CD1c-positive myeloid dendritic cell (primary cell): ENCODE measurements around the gene FOXC2.
"Not testable (repeated sequence)": the region's sequence is repeated elsewhere in the genome, so short reads cannot be mapped to it uniquely, and the experiment has no call there.

Experiments used
- DNase-seq: peaks from one replicate; pipeline ENCODE4 v3.0.0-alpha.2; 2016; ENCODE audit errors: extremely low spot score

The FOXC2 gene

DNA sequence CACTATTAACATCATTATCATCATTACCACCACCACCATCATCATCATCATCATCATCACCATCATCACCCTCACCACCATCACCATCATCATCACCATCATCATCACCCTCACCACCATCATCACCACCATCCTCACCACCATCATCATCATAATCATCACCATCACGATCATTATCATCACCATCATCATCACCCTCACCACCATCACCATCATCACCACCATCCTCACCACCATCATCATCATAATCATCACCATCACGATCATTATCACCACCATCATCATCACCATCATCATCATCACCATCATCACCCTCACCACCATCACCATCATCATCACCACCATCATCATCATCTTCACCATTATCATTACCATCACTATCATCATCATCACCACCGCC is 21.3 kb downstream of the FOXC2 start:
- not testable (repeated sequence) for DNase-seq

DNA sequence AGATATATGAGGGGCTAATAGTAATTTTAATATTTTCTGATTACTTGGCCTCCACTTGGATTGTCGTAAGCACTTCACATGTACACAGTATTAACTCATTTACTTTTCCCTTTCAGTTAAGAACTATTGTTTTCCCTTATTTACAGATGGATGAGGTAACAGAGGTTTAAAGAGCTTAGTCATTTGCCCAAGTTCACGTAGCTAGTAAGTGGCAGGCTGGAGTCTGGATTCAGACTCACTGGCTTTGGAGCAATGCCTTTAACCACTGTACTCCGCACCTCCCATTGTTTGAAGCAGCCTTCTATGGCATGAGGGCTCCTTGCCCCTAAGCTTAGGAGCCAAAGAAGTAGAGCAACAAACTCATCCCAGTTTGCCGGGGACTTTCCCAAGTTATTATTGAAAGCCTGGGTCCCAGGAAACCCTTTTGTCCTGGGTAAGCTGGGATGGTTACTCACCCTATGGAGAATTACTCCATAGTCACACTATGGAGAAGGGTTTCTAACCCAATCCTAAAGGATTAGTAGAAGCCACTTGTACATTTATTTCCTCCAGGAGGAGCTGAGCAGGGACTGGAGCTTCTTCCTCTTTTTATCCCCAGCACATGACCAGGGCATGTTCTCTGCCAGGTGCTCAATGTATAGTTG is 24.0 kb downstream of the FOXC2 start:
- DNase-seq = no peak

DNA sequence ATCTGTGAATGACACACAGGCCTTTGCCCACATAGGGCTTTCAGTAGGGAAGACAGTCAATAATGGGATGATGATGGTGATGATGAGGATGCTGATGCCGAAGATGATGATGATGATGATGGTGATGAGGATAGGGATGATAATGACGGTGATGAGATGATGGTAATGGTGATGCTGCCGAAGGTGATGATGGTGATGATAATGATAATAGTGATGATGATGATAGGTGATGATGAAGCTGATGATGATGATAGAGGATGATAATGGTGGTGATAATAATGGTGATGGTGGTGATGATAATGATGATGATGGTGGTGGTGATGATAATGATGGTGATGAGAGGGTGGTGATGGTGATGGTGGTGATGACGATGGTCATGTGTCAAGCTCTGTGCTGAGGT is 24.6 kb downstream of the FOXC2 start:
- DNase-seq = no peak

DNA sequence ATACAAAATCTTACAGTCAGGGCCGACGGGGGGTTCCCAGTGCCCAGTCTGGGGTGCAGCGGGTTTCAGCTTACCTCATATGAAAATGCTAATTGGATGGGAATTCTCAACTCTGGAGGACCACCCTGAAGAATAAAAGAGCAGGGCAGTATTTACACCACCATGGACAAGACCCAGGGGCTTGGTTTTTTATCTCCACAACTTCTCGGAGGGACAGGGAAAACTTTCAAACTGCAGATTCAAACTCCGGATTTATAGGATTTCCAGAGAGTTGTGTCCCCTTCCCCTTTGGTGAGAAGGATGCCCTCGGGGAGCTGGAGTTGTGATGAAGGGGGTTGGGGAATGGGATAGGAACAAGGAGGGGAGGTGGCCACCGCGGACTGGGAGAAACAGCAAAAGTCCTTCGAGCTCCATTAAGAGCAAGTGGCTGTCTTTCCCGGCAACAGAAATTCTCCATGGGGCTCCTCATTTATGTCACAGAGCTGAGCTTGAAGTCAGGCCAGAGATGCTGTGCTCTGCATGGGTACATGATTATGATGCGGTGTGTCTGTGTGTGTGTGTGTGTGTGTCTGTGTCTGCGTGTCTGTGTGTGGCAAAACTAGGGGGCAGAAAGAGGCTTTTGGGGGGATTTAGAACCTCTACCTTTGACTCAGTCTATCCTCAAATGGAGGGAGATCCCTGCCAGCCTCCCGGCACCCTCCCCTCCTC is 27.4 kb downstream of the FOXC2 start:
- no peak for DNase-seq

DNA sequence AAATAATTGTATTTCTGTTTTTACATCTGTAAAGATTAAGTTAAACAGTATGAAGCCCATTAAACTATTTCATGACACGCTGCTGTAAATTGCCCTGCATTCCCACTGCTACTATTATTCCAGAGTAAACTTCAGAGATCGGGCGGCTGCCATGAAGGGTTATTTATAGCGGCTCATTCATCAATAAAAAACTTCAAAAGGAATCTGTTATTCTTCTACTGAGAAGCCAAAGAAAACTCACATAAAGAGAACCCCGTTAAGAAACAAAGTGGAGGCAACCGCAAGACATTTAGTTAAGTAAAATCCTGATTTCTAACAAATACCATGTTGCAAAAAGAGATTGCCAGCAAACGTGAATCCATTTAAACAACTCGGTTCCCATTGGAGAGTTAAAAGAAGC is 28.1 kb downstream of the FOXC2 start:
- DNase-seq = no peak

DNA sequence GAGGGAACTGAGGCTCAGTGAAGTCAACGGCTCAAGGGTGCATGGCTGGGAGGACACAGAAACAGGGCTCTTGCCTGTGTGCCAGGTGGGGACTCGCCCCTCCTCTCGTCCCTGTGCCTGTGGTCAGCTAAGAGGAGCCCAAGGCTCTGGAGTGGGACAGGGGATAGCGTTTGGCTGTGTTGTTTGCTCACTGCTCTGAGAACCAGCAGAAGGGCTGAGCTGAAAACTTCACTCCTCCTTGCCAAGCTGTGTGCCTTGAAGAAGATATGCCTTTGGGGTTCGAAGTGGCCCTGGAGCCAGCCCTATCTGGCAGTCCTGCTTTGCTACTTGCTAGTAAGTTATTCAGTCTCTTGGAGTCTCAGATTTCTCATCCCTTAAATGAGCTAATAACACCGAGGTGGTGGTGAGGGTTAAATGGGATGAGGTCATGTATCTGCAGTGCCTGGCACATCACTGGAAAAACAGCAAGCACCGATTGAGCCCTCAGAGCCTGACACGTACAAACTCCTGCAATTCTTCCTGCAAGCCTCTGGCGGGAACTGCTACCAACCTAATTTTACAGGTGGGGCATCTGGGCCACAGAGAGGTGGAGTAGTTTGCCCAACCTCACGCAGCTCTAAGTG is 29.5 kb downstream of the FOXC2 start:
- DNase-seq = no peak

DNA sequence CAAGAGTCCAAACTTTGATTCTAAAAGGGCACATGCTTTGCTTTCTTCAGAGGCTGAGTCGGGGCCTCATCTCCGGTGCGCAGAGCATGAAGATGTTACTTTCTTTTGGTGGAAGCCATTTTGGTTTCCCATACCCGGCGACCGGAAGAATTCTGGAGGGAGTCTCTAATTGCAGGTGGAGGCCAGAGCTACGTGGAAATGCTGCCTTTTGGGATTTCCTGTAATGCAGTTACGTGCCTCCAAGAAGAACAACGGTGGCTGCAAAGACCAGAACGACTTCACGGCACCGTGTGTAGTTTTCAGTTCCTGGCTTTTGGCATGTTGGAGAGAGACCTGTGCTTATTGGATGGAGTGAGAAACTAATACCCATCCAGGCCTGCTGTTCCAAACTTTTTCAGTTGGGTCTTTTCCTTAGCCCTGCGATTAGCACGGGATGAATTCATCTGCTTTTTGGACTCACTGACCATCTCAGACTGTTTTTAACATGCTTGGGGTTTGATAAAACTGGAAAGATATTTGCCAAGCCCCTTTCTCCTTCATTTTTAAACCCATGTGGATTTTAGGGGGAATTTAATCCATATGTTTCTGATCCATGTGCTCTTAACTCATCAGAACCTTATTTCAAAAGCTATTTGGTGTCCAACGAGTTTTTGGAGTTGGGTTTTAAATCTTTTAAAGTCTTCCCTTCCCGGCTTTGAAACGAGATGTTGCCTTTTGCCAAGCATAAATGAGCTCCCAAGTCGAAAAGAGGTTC is 30.7 kb downstream of the FOXC2 start:
- no peak for DNase-seq

DNA sequence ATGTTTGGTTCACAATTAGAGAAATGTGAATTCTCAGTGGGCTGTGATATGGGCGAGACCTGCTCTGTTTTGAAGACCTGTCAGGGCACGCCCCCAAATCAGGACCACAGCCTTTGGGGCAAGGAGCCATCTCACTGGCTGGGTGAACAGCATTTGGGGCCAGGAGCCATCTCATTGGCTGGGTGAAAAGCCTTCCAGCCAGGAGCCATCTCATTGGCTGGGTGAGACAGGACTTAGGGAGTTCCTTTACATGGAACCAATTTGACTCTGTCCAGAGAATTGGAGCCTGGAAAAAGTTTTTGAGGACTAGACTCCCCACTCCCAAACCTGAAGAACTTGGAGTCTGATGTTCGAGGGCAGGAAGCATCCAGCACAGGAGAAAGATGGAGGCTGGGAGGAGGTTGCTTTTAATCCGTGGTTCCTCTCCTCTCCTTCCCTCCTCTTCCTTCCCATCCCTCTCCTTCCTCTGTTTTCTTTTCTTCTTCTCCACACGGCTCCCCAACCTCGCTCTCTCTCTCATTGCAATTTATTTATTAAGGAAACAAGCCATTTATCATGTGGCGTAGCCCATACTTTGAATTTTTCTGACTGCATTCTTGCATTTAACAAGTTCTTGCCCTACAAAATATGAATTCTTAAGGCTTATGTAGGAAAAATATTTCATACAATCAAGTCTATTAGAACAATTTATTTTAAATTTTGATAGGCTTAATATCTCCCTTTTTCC is 31.4 kb downstream of the FOXC2 start:
- DNase-seq = no peak

DNA sequence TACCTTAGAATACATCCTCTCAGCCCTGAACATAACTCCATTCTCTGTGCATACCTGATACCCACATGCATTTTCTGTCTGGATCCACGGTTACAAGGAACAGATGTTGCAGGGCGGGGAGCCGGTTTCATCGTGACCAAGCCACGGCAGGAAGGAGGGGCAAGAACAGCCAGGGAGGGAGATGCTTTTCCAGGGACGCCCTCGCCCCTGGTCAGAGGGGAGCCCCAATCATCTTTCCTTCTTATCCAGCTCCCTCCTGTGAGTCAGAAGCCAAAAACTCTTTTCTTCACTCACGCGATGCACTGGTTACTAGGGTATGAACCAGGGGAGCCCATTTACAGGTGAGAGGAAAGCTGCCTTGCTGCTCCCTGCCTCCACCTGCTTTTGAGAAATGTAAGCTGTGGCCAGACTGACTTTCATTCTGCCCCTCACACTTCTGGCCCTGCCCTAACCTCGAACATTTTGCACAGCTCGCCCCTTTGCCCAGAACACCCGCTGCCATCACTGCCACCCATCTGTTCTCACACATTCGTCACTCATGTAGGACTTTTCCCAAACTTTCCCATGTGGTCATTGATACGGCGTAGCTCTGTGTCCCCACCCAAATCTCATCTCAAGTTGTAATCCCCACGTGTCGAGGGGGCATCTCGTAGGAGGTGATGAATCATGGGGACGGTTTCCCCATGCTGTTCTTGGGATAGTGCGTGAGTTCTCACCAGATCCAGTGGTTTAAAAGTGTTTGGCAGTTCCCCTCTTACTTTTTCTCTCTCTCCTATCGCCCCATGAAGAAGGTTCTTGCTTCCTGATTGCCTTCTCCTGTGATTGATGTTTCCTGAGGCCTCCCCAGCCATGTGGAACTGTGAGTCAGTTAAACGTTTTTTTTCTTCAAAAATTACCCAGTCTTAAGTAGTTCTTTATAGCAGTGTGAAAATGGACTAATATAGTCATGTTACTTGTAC is 32.3 kb downstream of the FOXC2 start:
- DNase-seq = no peak

DNA sequence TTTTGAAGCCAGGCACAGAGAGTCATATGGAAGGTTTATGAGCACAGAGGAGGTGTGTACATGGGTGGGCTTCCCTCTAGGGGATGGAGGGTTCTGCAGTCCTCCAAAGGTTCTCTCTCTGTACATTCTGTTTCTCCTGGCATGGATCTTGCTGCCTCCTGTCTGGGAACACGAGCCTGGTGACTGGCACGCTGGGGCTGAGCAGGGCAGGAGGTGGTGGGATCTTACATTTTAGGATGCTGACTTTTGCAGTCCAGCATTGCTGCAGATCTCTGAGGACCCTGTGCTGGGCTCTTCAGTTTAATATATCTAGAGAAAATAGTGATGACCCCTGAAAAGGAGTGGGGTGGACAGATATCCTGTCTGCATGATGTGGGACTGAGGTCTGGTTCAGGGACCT is 34.7 kb downstream of the FOXC2 start:
- DNase-seq = no peak

DNA sequence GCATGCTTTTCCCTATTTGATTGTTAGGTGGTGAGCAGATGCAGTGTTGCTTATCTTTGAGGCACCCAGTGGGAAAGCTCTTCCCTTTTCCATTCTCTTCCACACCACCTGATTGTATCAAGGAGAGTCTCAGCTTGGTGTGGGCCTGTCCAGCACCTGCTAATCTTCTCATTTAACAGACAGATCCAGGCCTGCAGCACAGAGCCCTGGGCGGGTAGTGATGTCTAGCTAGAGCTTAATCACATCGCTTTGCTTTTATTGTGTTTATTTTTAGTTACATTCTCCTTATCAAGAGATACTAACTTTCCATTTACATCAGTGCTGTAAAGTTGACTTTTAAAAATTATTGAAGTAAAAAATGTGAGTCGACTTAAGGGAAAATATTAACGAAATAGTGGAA is 35.9 kb downstream of the FOXC2 start:
- no peak for DNase-seq

DNA sequence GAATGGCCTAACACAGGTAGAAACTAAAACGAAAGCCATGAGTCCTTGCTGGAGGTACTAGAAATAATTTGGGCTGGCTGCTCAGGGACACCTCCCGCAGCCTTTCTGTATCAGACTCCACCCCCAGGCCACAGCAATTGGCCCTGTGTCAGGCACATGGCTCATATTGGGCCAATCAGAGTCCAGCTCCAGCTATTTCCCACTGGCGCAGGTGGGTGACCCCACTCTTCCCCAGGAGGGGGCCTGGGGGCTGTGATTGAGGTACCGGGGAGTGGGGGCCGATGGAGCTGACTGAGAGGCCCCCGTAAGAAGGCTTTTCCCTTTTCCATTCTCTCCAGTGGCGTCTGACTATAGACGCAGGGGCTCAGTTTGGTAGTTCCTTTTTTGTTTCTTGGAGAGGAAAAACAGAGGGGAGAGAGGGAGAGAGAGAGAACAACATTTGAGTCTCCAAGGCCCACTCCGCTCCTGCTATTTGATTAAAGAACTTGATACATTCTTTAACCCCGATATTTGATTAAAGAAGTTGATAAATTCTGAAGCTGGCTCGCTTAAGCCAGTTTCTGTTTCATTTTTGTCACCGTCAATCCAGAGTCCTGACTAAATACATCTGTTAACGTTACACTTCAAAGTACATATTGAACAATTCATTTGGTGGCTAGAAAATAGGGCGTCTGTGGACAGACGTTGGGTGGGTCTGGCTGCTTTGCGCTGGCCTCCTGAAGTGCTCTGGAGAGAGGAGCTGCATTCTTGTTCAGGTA is 38.0 kb downstream of the FOXC2 start:
- DNase-seq = peak; percentile 28

DNA sequence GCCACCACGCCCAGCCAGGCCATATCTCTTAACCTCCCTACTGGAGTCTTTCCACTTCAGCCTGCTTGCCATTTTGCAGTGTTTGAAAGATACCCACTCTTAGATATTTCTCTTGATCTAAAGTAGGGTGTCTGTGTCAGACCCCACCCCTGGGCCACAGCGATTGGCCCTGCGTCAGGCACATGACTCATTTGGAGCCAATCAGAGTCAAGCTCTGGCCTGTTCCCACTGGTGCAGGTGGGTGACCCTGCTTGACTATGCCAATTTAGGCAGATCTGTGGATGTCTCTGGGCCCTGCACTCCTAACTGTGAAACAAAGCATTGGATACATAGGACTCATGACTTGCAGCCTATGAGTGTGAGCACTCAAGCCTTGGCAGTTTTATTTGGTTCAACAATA is 39.3 kb downstream of the FOXC2 start:
- DNase-seq = no peak

DNA sequence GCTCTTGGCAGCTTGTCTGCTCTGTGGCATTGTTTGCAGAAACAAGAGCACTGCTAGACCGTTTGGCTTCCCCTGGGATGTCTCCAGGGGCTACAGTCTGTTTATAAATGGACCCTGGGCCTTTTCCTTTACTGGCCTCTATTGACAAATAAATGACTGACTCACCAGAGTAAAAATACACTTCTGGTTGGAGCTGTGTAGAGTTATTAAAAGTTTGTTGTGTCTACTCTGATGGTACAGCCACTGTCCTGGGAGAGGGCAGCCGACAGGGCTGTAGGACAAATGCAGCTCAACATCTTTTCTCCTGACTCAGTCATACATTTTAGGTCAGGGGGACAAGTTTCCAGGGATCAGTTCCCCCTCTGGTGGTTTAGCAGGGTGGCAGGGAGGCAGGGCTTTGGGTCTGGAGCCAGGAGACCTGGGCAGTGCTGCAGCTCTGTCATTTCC is 41.7 kb downstream of the FOXC2 start:
- DNase-seq = no peak

DNA sequence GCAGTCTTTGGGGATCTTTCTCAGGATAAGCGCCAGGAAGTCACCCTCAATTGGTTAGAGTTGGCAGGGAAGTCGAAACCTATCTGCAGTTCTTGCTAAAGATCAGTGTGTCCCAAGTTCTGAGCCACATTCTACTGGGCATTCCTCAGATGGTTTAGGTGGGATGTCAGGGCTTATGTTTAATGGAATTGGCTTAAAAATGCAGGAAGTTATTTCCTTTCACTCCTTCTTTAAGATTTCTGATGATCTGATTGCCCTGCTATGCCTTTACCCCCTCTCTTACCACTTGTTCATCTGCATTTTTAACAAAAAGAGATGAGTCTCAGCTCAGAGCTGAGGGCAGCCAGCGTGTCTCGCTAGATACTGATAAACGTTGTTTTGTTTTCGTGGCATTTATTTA is 42.5 kb downstream of the FOXC2 start:
- no peak for DNase-seq

DNA sequence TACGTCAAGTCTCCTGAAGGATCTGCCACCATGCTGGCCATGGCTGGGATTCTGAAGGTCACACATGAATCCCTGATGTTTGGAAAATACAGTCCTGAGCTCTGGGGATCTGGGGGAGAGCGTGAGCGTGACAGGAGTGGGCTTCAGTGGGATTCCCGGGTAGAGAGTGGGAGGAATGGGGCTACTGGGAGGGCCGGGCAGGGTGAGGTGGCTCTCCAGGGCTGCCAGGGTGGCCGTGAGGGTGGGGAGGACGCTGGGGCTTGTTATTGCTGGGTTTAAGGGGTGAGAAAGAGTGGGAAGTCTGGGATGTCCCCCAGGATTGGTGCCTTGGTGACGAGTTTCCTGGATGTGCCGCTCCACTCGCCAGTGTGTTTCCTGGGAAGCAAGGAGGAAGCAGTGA is 43.0 kb downstream of the FOXC2 start:
- no peak for DNase-seq

DNA sequence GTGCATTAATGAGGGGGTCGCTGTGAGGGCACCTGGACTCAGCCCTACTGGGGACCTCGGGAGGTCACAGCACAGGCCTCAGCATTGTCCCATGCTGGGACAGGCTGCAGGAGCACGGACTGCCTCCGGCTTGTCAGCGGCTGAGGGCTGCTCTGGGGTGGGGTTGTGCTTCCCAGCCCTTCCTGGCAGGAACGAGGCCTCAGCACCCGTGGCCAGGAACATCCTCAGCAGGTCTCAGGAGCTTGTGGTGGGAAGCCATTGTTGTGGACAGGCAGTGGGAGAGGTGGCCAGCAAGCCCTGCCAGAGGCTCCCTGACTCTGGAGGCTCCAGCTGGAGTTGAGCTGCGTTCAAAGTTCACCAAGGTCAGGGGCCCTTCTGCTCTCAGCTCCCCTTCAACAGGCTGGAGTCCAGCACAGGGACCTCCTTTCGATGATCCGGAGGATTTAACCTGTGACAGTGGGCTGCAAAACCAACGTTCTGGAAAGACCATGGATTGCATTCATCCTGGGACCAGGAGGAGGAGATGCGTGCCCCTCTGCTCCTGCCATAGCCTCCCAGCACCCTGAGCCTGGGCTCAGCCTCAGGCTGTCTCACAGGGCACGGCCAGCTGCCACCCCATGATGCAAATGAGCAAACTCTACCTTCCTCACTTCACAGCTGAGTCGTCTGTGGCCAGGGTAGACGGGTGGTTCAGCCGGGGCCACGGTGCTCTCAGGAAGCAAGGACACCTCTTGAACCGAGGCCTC is 44.3 kb downstream of the FOXC2 start:
- DNase-seq = no peak

DNA sequence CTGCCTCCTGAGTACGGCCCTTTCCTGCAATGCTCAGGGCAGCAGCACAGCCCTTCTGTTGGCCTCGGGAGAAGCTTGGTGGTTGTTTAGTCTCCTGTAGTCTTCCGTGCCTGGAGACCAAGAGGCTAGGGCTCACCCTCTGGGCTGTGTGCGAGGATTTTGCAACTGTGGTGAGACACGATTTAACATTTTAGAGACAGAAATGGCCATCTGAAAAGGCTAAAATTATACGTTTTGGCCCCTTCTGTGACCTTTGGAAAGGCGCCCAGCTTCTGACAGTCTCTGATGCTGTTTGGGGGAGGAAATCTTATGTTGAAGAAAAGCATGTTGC is 44.9 kb downstream of the FOXC2 start:
- DNase-seq = no peak

DNA sequence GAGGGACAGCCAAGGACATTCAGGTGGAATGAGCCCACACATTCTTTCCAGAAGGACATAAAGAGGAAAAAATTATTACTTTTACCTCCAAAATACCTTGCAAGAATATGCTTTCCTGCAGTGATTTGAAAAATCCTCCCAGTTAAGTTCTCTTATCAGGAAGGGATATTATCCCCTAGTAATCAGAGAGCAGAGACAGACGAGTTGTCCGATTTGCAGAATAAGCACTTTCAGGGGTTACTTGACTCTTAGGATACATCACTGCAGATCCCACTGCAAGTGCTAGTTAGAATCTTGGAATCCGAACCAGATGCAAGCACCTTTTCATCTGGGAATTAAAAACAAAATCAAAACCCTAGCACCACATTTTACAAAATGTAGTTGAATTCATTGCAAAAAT is 45.3 kb downstream of the FOXC2 start:
- no peak for DNase-seq
